Caco-2 (cell line): ENCODE results near the gene HMG20A. TPM values are rescaled to one million over a fixed set of nuclear protein-coding genes. Genes with fewer than 3 reads are reported as not detected.

ENCODE experiments used
- BruUV-seq: library from RNA; stranded (reverse); fragments of 400-500 nt; replicated peaks from 2 replicates; lab custom pipeline; 2021; lab: Mats Ljungman, UMichigan
- CTCF ChIA-PET: fragments of 300-600 bp; sonication (Branson Sonifier 250); formaldehyde crosslinking; loops from one replicate; lab custom pipeline; 2022; ENCODE audit warnings: antibody characterized with exemption; lab: Charles Lee
- POLR2A ChIA-PET: fragments of 300-600 bp; sonication (Branson Sonifier 250); formaldehyde crosslinking; loops from one replicate; lab custom pipeline; 2022; ENCODE audit warnings: antibody characterized with exemption; lab: Charles Lee
- DNase-seq, 2 experiments: peaks; one replicate each; pipeline versions ENCODE4 v3.0.0 to v3.0.0-alpha.2; 2020 to 2022
- H3K27me3 ChIP-seq: replicated peaks from 2 replicates; pipeline ENCODE4 v1.6.0; 2011; ENCODE audit warnings: low read length; ENCODE audit not compliant: control insufficient read depth, insufficient read depth
- H3K36me3 ChIP-seq: 2 replicates; pipeline ENCODE4 v1.5.1; 2011; ENCODE audit warnings: low read length; ENCODE audit not compliant: control insufficient read depth, insufficient read depth
- H3K4me1 ChIP-seq: fragments of 250-450 bp; sonication (Bioruptor Pico); 2 replicates; pipeline ENCODE4 v1.5.1; 2020; ENCODE audit warnings: mild to moderate bottlenecking
- H3K4me3 ChIP-seq: 2 replicates; pipeline ENCODE4 v1.5.1; 2011; ENCODE audit warnings: low read depth, mild to moderate bottlenecking, control low read depth, low read length
- H3K9me3 ChIP-seq: fragments of 250-450 bp; sonication (Bioruptor Pico); 2 replicates; pipeline ENCODE4 v1.5.1; 2020; ENCODE audit warnings: mild to moderate bottlenecking, moderate library complexity
- H3K27ac Mint-ChIP-seq: one replicate; pipeline ENCODE4 v1.8.0; 2022; ENCODE audit warnings: mixed read lengths; ENCODE audit not compliant: unreplicated experiment
- H3K27me3 Mint-ChIP-seq: one replicate; pipeline ENCODE4 v1.8.0; 2022; ENCODE audit warnings: mixed read lengths; ENCODE audit not compliant: insufficient read depth, unreplicated experiment
- H3K36me3 Mint-ChIP-seq: one replicate; pipeline ENCODE4 v1.8.0; 2022; ENCODE audit warnings: mild to moderate bottlenecking, mixed read lengths; ENCODE audit not compliant: insufficient read depth, unreplicated experiment
- H3K4me1 Mint-ChIP-seq: one replicate; pipeline ENCODE4 v1.8.0; 2022; ENCODE audit warnings: low read depth, mixed read lengths; ENCODE audit not compliant: unreplicated experiment
- H3K4me3 Mint-ChIP-seq: one replicate; pipeline ENCODE4 v1.8.0; 2022; ENCODE audit warnings: mild to moderate bottlenecking, moderate library complexity, mixed read lengths; ENCODE audit not compliant: unreplicated experiment
- H3K9me3 Mint-ChIP-seq: one replicate; pipeline ENCODE4 v1.8.0; 2022; ENCODE audit warnings: mixed read lengths; ENCODE audit not compliant: unreplicated experiment
- intact Hi-C: fragments of 100-400 bp; cut with micrococcal nuclease; formaldehyde crosslinking; loops from one replicate; pipeline ENCODE4 v1.10.0; 2022; ENCODE audit not compliant: unreplicated experiment
- total RNA-seq: library from RNA; stranded (reverse); gene quantifications from 2 replicates; pipeline ENCODE4 v1.2.3, GENCODE V29; 2022
- TF ChIP-seq, protein P1 (sequence below), 2 experiments: fragments of 200-600 bp in 1 of 2; IDR thresholded peaks; 1 replicate in 1 of 2; 2 replicates in 1 of 2; pipeline versions ENCODE4 v1.5.1 to v1.8.0; 2011 to 2022; ENCODE audit warnings: antibody characterized with exemption in 1 of 2, control low read depth in 1 of 2, inconsistent platforms in 1 of 2, low read depth in 1 of 2, low read length in 1 of 2, mild to moderate bottlenecking in 1 of 2, moderate library complexity in 1 of 2; ENCODE audit not compliant: insufficient read depth in 1 of 2, severe bottlenecking in 1 of 2, unreplicated experiment in 1 of 2

Gene HMG20A
- total RNA-seq, 1 experiment from 2014 or later: 34.0 TPM

DNA sequence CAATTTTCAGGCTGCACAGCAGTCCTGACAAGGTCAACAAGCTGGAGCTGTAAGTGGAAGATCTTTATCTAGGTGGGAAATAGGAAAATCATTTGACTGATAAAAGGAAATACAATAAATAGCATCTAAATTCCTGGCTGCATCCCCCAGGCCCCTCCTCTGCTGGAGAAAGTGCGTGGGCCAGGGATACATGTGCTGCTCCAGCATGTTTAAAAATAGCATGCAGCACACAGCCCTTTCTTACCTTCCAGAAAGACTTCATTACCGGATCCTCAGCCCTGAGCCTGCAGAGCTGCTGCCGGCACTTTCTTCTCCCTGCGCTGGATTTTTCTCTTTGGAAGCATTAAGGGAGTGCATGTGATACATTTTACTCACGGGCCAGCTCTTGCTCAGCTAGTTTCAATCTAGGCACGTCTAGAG is 77.3 kb downstream of the HMG20A start:
- H3K27me3 ChIP-seq: no peaks in the 10 kb centered on the region
- TF ChIP-seq, protein P1, sequence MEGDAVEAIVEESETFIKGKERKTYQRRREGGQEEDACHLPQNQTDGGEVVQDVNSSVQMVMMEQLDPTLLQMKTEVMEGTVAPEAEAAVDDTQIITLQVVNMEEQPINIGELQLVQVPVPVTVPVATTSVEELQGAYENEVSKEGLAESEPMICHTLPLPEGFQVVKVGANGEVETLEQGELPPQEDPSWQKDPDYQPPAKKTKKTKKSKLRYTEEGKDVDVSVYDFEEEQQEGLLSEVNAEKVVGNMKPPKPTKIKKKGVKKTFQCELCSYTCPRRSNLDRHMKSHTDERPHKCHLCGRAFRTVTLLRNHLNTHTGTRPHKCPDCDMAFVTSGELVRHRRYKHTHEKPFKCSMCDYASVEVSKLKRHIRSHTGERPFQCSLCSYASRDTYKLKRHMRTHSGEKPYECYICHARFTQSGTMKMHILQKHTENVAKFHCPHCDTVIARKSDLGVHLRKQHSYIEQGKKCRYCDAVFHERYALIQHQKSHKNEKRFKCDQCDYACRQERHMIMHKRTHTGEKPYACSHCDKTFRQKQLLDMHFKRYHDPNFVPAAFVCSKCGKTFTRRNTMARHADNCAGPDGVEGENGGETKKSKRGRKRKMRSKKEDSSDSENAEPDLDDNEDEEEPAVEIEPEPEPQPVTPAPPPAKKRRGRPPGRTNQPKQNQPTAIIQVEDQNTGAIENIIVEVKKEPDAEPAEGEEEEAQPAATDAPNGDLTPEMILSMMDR (IDR thresholded peaks at IDR 0.05; ENCODE audit: insufficient read depth in 1 of 2, low read depth in 1 of 2, low read length in 1 of 2, severe bottlenecking in 1 of 2, unreplicated experiment in 1 of 2): no peak
- H3K36me3 Mint-ChIP-seq: peaks cover 6% of the 10 kb centered on the region
- peaks cover 8% of the 10 kb centered on the region for H3K4me1 ChIP-seq
- H3K27ac Mint-ChIP-seq: no peak overlapping the region
- no peaks in the 10 kb centered on the region for H3K9me3 ChIP-seq
- H3K4me3 Mint-ChIP-seq: no peak overlapping the region
- no peaks in the 10 kb centered on the region for H3K36me3 ChIP-seq
- H3K9me3 Mint-ChIP-seq: no peaks in the 10 kb centered on the region
- no peak overlapping the region for H3K4me3 ChIP-seq
- BruUV-seq: no TSS peak
- DNase-seq: no peak
- peaks cover 21% of the 10 kb centered on the region for H3K4me1 Mint-ChIP-seq
- H3K27me3 Mint-ChIP-seq: no peaks in the 10 kb centered on the region
- intact Hi-C loops: loop anchor here (1.0 to 2.0 kb wide), 3 partner anchors 312 to 473 kb away; no protein-coding TSS in a partner anchor
- ChIA-PET POLR2A (no interaction called here), CTCF (interaction anchor here (0.5 to 2.5 kb wide), 5 partner anchors 45 to 437 kb away, joined by 3 to 38 read pairs (median 6); no protein-coding TSS in a partner anchor)

DNA sequence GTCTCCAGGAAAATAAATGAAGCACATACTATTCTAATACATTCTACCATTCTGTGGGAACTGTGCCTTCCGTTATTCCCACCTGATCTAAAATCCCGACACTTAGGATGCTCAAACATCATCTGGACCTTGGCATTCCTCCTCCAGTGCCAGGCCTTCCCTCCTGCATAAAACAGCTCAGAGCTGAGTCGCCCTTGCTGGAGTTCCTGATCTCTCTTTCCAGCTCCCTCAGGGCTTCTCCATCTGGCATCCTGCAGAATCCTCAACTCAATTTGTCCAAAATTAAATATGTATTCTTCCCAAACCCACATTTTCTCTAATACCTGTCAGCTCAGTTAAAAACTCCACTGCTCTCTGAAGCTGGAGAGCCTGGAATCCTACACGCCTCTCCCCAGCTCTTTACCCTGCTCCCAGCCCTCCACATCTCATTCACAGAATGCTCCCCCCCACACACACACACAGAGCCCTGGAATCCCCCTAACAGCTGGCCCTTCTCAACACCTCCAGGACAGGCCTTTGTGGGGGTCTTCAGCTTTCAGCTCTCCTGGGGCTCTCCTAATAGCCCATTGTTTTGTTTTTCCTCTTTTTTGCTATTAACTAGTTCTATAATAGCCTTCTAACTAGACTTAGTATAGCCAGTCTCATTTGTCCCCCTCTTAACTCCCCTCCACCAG is 78.5 kb downstream of the HMG20A start:
- Mint-ChIP-seq H3K4me1 (peaks cover 34% of the 10 kb centered on the region), H3K27me3 (no peaks in the 10 kb centered on the region), H3K27ac (no peak overlapping the region), H3K9me3 (no peaks in the 10 kb centered on the region), H3K4me3 (no peak overlapping the region), H3K36me3 (peaks cover 14% of the 10 kb centered on the region)
- no peaks in the 10 kb centered on the region for H3K27me3 ChIP-seq
- no peaks in the 10 kb centered on the region for H3K36me3 ChIP-seq
- H3K9me3 ChIP-seq: no peaks in the 10 kb centered on the region
- TF ChIP-seq, protein P1 (IDR thresholded peaks at IDR 0.05; ENCODE audit: insufficient read depth in 1 of 2, low read depth in 1 of 2, low read length in 1 of 2, severe bottlenecking in 1 of 2, unreplicated experiment in 1 of 2): no peak
- BruUV-seq: no TSS peak
- POLR2A ChIA-PET: no interaction called here
- CTCF ChIA-PET: interaction anchor here (0.6 to 1.9 kb wide), 3 partner anchors 44 to 1163 kb away, joined by 3 to 5 read pairs (median 4); partner anchors contain the start of gene ISL2
- intact Hi-C loops: no loop called here
- H3K4me1 ChIP-seq: peaks cover 17% of the 10 kb centered on the region
- H3K4me3 ChIP-seq: no peak overlapping the region
- DNase-seq: no peak

DNA sequence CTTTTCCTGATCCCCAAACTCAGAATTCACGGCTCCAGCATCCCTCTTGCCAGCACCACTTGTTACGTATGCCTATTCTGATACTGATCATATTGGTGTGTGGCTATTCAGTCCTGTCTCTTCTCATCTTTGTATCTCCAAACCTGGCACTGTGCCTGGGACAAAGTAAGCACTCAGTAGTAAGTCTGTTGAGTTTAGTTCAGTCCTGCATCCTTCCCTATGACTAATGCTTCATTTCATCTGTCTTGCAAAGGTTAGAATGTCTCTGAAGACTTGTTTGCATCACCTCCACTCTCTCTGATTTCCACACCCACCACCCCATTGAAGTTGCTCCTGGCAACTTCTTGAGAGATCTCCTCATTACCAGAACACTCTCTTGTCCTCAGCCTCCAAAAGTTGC is 80.3 kb downstream of the HMG20A start:
- H3K4me3 ChIP-seq: no peak overlapping the region
- H3K4me1 ChIP-seq: peaks cover 17% of the 10 kb centered on the region
- no peaks in the 10 kb centered on the region; the same call in 1 of the 2 replicates for H3K36me3 ChIP-seq
- Mint-ChIP-seq H3K27ac (no peak overlapping the region), H3K36me3 (peaks cover 14% of the 10 kb centered on the region), H3K4me3 (no peak overlapping the region), H3K4me1 (peaks cover 34% of the 10 kb centered on the region), H3K9me3 (no peaks in the 10 kb centered on the region), H3K27me3 (no peaks in the 10 kb centered on the region)
- no TSS peak for BruUV-seq
- ChIA-PET CTCF (no interaction called here), POLR2A (interaction anchor here (0.6 kb wide), 1 partner anchor 83 kb away, joined by 3 read pairs; no protein-coding TSS in a partner anchor)
- H3K27me3 ChIP-seq: no peaks in the 10 kb centered on the region
- DNase-seq: no peak
- intact Hi-C loops: no loop called here
- TF ChIP-seq, protein P1 (IDR thresholded peaks at IDR 0.05; ENCODE audit: insufficient read depth in 1 of 2, low read depth in 1 of 2, low read length in 1 of 2, severe bottlenecking in 1 of 2, unreplicated experiment in 1 of 2): no peak
- no peaks in the 10 kb centered on the region for H3K9me3 ChIP-seq
